ENCODE results near the gene WFDC10A. TPM values are rescaled to one million over a fixed set of nuclear protein-coding genes. Genes with fewer than 3 reads are reported as not detected.

Gene WFDC10A
- polyA plus RNA-seq, 2 of the 4 experiments (the other 2 are of a cell fraction), result not detected

- Histone ChIP-seq H3K4me2 (no peak overlapping the region), H3K27ac (no peak overlapping the region), H3K9me3 (peaks cover 6% of the 10 kb centered on the region; the same call in 1 of the 3 replicates), H3K4me1 (no peaks in the 10 kb centered on the region), H3K4me3 (no peak overlapping the region)
- ChIA-PET POLR2A (no interaction called here), CTCF (interaction anchor here (0.9 to 1.7 kb wide), 3 partner anchors 10 to 91 kb away, joined by 3 to 4 read pairs (median 3); no protein-coding TSS in a partner anchor)
- TF ChIP-seq CBX2 (IDR thresholded peaks at IDR 0.05; ENCODE audit: borderline replicate concordance, low read depth), result no peak
- TF ChIP-seq E2F6 (IDR thresholded peaks at IDR 0.05; ENCODE audit: borderline replicate concordance, low read depth), result no peak
- no peak for TF ChIP-seq CBX8 (IDR thresholded peaks at IDR 0.05)
- TF ChIP-seq SMC3 (IDR thresholded peaks at IDR 0.05), result no peak
- no peak for TF ChIP-seq PHF8 (IDR thresholded peaks at IDR 0.05; ENCODE audit: borderline replicate concordance, low read depth)
- TF ChIP-seq GATA3 (IDR thresholded peaks at IDR 0.05; ENCODE audit: borderline replicate concordance), result no peak
- TF ChIP-seq BHLHE40 (IDR thresholded peaks at IDR 0.05; ENCODE audit: low read depth, low read length), result no peak
- no peak for TF ChIP-seq KDM5A (IDR thresholded peaks at IDR 0.05)
- no peak for TF ChIP-seq TFCP2L1 (CRISPR knock-in tag; IDR thresholded peaks at IDR 0.05)
- TF ChIP-seq HES2 (IDR thresholded peaks at IDR 0.05), result no peak
- TF ChIP-seq ZFP36 (IDR thresholded peaks at IDR 0.05; ENCODE audit: borderline replicate concordance, partially characterized antibody), result no peak
- TF ChIP-seq ZSCAN20 (CRISPR knock-in tag; IDR thresholded peaks at IDR 0.05), result no peak
- TF ChIP-seq CHD2 (IDR thresholded peaks at IDR 0.05; ENCODE audit: low read length, partially characterized antibody), result no peak
- DNase-seq (ENCODE audit: low read depth in 1 of 2, low spot score in 1 of 2), result no peak
- ATAC-seq, result no peak
- no peak for FAIRE-seq
These were observed 50.1 kb downstream of the WFDC10A start for GRCh38 chr20:45679650-45680049.

Other genes starting within 250 kb of the WFDC10A start
- 20.9 and 31.1 TPM in 2 replicates for gene DBNDD2, start 221.4 kb upstream of the WFDC10A start, polyA plus RNA-seq (2011; rRNA removed)
- gene DBNDD2, start 221.4 kb upstream of the WFDC10A start, polyA plus RNA-seq (2017; fragmentation: RNase III; extraction: RNeasy Plus Mini Kit Qiagen cat#74134 plus additional on column Dnase treatment), result 6.2 to 6.5 TPM (median 6.3 TPM) in 3 replicates
- gene PIGT, start 213.6 kb upstream of the WFDC10A start, polyA plus RNA-seq (2011; rRNA removed), result 60.3 and 79.6 TPM in 2 replicates
- gene PIGT, start 213.6 kb upstream of the WFDC10A start, polyA plus RNA-seq (2017; fragmentation: RNase III; extraction: RNeasy Plus Mini Kit Qiagen cat#74134 plus additional on column Dnase treatment), result 62.0 to 71.8 TPM (median 66.2 TPM) in 3 replicates
- gene WFDC2, start 160.0 kb upstream of the WFDC10A start, polyA plus RNA-seq (2011; rRNA removed), result not detected in 2 replicates
- 0.22 TPM in 1 of 3 replicates, not detected in the others for gene WFDC2, start 160.0 kb upstream of the WFDC10A start, polyA plus RNA-seq (2017; fragmentation: RNase III; extraction: RNeasy Plus Mini Kit Qiagen cat#74134 plus additional on column Dnase treatment)
- not detected in 2 replicates for gene SPINT3, start 114.1 kb upstream of the WFDC10A start, polyA plus RNA-seq (2011; rRNA removed)
- gene SPINT3, start 114.1 kb upstream of the WFDC10A start, polyA plus RNA-seq (2017; fragmentation: RNase III; extraction: RNeasy Plus Mini Kit Qiagen cat#74134 plus additional on column Dnase treatment), result not detected in 3 replicates
- not detected in 2 replicates for gene WFDC6, start 90.3 kb upstream of the WFDC10A start, polyA plus RNA-seq (2011; rRNA removed)
- gene WFDC6, start 90.3 kb upstream of the WFDC10A start, polyA plus RNA-seq (2017; fragmentation: RNase III; extraction: RNeasy Plus Mini Kit Qiagen cat#74134 plus additional on column Dnase treatment), result not detected in 3 replicates
- not detected in 2 replicates for gene EPPIN, start 82.3 kb upstream of the WFDC10A start, polyA plus RNA-seq (2011; rRNA removed)
- not detected in 3 replicates for gene EPPIN, start 82.3 kb upstream of the WFDC10A start, polyA plus RNA-seq (2017; fragmentation: RNase III; extraction: RNeasy Plus Mini Kit Qiagen cat#74134 plus additional on column Dnase treatment)
- gene WFDC8, start 50.5 kb upstream of the WFDC10A start, polyA plus RNA-seq (2011; rRNA removed), result not detected in 2 replicates
- gene WFDC8, start 50.5 kb upstream of the WFDC10A start, polyA plus RNA-seq (2017; fragmentation: RNase III; extraction: RNeasy Plus Mini Kit Qiagen cat#74134 plus additional on column Dnase treatment), result not detected in 3 replicates
- gene WFDC9, start 1.5 kb downstream of the WFDC10A start, polyA plus RNA-seq (2011; rRNA removed), result not detected in 2 replicates
- gene WFDC9, start 1.5 kb downstream of the WFDC10A start, polyA plus RNA-seq (2017; fragmentation: RNase III; extraction: RNeasy Plus Mini Kit Qiagen cat#74134 plus additional on column Dnase treatment), result not detected in 3 replicates
- not detected in 2 replicates for gene WFDC11, start 40.5 kb downstream of the WFDC10A start, polyA plus RNA-seq (2011; rRNA removed)
- gene WFDC11, start 40.5 kb downstream of the WFDC10A start, polyA plus RNA-seq (2017; fragmentation: RNase III; extraction: RNeasy Plus Mini Kit Qiagen cat#74134 plus additional on column Dnase treatment), result not detected in 3 replicates
- not detected in 2 replicates for gene WFDC13, start 72.3 kb downstream of the WFDC10A start, polyA plus RNA-seq (2011; rRNA removed)
- gene WFDC13, start 72.3 kb downstream of the WFDC10A start, polyA plus RNA-seq (2017; fragmentation: RNase III; extraction: RNeasy Plus Mini Kit Qiagen cat#74134 plus additional on column Dnase treatment), result not detected in 3 replicates
- gene WFDC10B, start 75.3 kb downstream of the WFDC10A start, polyA plus RNA-seq (2011; rRNA removed), result not detected in 2 replicates
- gene WFDC10B, start 75.3 kb downstream of the WFDC10A start, polyA plus RNA-seq (2017; fragmentation: RNase III; extraction: RNeasy Plus Mini Kit Qiagen cat#74134 plus additional on column Dnase treatment), result not detected in 3 replicates
- not detected in 2 replicates for gene SPINT4, start 92.6 kb downstream of the WFDC10A start, polyA plus RNA-seq (2011; rRNA removed)
- not detected in 3 replicates for gene SPINT4, start 92.6 kb downstream of the WFDC10A start, polyA plus RNA-seq (2017; fragmentation: RNase III; extraction: RNeasy Plus Mini Kit Qiagen cat#74134 plus additional on column Dnase treatment)
- gene WFDC3, start 162.1 kb downstream of the WFDC10A start, polyA plus RNA-seq (2011; rRNA removed), result 0.34 TPM in 1 of 2 replicates, not detected in the other
- not detected in 3 replicates for gene WFDC3, start 162.1 kb downstream of the WFDC10A start, polyA plus RNA-seq (2017; fragmentation: RNase III; extraction: RNeasy Plus Mini Kit Qiagen cat#74134 plus additional on column Dnase treatment)
- 34.1 and 38.3 TPM in 2 replicates for gene DNTTIP1, start 162.2 kb downstream of the WFDC10A start, polyA plus RNA-seq (2011; rRNA removed)
- 24.9 to 26.0 TPM (median 25.3 TPM) in 3 replicates for gene DNTTIP1, start 162.2 kb downstream of the WFDC10A start, polyA plus RNA-seq (2017; fragmentation: RNase III; extraction: RNeasy Plus Mini Kit Qiagen cat#74134 plus additional on column Dnase treatment)
- gene UBE2C, start 182.9 kb downstream of the WFDC10A start, polyA plus RNA-seq (2011; rRNA removed), result 123 and 137 TPM in 2 replicates
- 188 to 212 TPM (median 189 TPM) in 3 replicates for gene UBE2C, start 182.9 kb downstream of the WFDC10A start, polyA plus RNA-seq (2017; fragmentation: RNase III; extraction: RNeasy Plus Mini Kit Qiagen cat#74134 plus additional on column Dnase treatment)
- gene TNNC2, start 197.6 kb downstream of the WFDC10A start, polyA plus RNA-seq (2011; rRNA removed), result 0.23 TPM in 1 of 2 replicates, not detected in the other
- 0.17 to 0.22 TPM in 2 of 3 replicates, not detected in the other for gene TNNC2, start 197.6 kb downstream of the WFDC10A start, polyA plus RNA-seq (2017; fragmentation: RNase III; extraction: RNeasy Plus Mini Kit Qiagen cat#74134 plus additional on column Dnase treatment)
- gene SNX21, start 204.1 kb downstream of the WFDC10A start, polyA plus RNA-seq (2011; rRNA removed), result 4.0 and 4.1 TPM in 2 replicates
- 4.9 to 7.7 TPM (median 7.0 TPM) in 3 replicates for gene SNX21, start 204.1 kb downstream of the WFDC10A start, polyA plus RNA-seq (2017; fragmentation: RNase III; extraction: RNeasy Plus Mini Kit Qiagen cat#74134 plus additional on column Dnase treatment)
- gene ACOT8, start 227.7 kb downstream of the WFDC10A start, polyA plus RNA-seq (2011; rRNA removed), result 18.5 and 19.8 TPM in 2 replicates
- gene ACOT8, start 227.7 kb downstream of the WFDC10A start, polyA plus RNA-seq (2017; fragmentation: RNase III; extraction: RNeasy Plus Mini Kit Qiagen cat#74134 plus additional on column Dnase treatment), result 12.6 to 14.7 TPM (median 14.0 TPM) in 3 replicates
- 1.3 and 1.9 TPM in 2 replicates for gene ZSWIM3, start 227.9 kb downstream of the WFDC10A start, polyA plus RNA-seq (2011; rRNA removed)
- 1.0 to 1.1 TPM (median 1.1 TPM) in 3 replicates for gene ZSWIM3, start 227.9 kb downstream of the WFDC10A start, polyA plus RNA-seq (2017; fragmentation: RNase III; extraction: RNeasy Plus Mini Kit Qiagen cat#74134 plus additional on column Dnase treatment)